Right lobe of liver (tissue), 6 donors: ENCODE results near the gene MTMR4. TPM values are rescaled to one million over a fixed set of nuclear protein-coding genes. Genes with fewer than 3 reads are reported as not detected.
A peak's percentile ranks its signal among the peaks of the same experiment; 100 is the strongest.

ENCODE experiments used
- ATAC-seq, 4 donors: fragments of 200-7000 bp; cut with Tn5 transposase; one replicate each; pipeline ENCODE4 v1.9.1; 2020; ENCODE audit warnings: mild to moderate bottlenecking in 4 of 4, moderate library complexity in 4 of 4
- DNase-seq, 3 donors: peaks; one replicate each; pipeline ENCODE4 v3.0.0-alpha.2; 2020
- H3K27ac ChIP-seq, 3 donors: fragments of 200-600 bp; one replicate each; pipeline ENCODE4 v1.8.0; 2022
- H3K27me3 ChIP-seq, 2 donors: fragments of 200-600 bp; one replicate each; pipeline ENCODE4 v1.8.0; 2022
- H3K36me3 ChIP-seq, 4 donors: fragments of 200-600 bp; sonication (generic) in 1 of 4; one replicate each; pipeline versions ENCODE4 v1.5.1 to v1.8.0; 2017 to 2022; ENCODE audit warnings: control low read depth in 1 of 4
- H3K4me1 ChIP-seq, 4 donors: fragments of 200-600 bp; sonication (generic) in 1 of 4; one replicate each; pipeline versions ENCODE4 v1.5.1 to v1.8.0; 2017 to 2022; ENCODE audit warnings: control low read depth in 1 of 4
- H3K4me3 ChIP-seq, 3 donors: fragments of 200-600 bp; one replicate each; pipeline ENCODE4 v1.8.0; 2022
- H3K9me3 ChIP-seq, 4 donors: fragments of 200-600 bp; sonication (generic) in 1 of 4; one replicate each; pipeline versions ENCODE4 v1.5.1 to v1.8.0; 2017 to 2022; ENCODE audit warnings: control low read depth in 1 of 4
- POLR2A ChIP-seq: fragments of 450-650 bp; IDR thresholded peaks from one replicate; pipeline ENCODE4 v1.6.1; 2017; ENCODE audit warnings: antibody characterized with exemption, mild to moderate bottlenecking
- WGBS: methylation state at CpG from one replicate; pipeline ENCODE4 v1.1.6; 2018; ENCODE audit warnings: low coverage, low lambda C conversion rate; ENCODE audit not compliant: insufficient coverage; ENCODE audit errors: missing lambda C conversion rate; 5-methylcytosine and 5-hydroxymethylcytosine counted together
- intact Hi-C, 2 donors: fragments of 100-400 bp; cut with DNase I; formaldehyde crosslinking; loops; one replicate each; pipeline versions ENCODE4 v1.11.2 to v1.14.1; 2022
- total RNA-seq, 6 experiments: library from RNA; depleted of rRNA in 2 of 6; stranded (reverse); fragments of >200 nt in 2 of 6; fragmentation: NEBNext Ultra II Directional in 3 of 6; extraction: Animal tissue kit (Norgen Biotek cat#: 25700) in 3 of 6; gene quantifications; one replicate each; pipeline versions ENCODE4 v1.1.0 to v1.2.4, GENCODE V29; 2016 to 2023
- TF ChIP-seq, protein P1 (sequence below), 4 donors: fragments of 200-600 bp in 3 of 4; fragments of 450-650 bp in 1 of 4; IDR thresholded peaks; one replicate each; pipeline versions ENCODE4 v1.5.1 to v1.8.0; 2016 to 2022; ENCODE audit warnings: antibody characterized with exemption in 4 of 4, mild to moderate bottlenecking in 2 of 4
- donor health status: DM: no; HTN: yes; CAD: no.
- donor health status: DM: no; HTN: no; CAD: no.
- donor health status: DM: no; HTN: no; CAD: no.
- donor health status: DM: no; HTN: yes; CAD: no.
- donor health status: DM: no; HTN: yes; CAD: no.

MTMR4 gene
- total RNA-seq, 6 experiments from 2014 or later = 46.4 to 101 (median 59.7) TPM

DNA sequence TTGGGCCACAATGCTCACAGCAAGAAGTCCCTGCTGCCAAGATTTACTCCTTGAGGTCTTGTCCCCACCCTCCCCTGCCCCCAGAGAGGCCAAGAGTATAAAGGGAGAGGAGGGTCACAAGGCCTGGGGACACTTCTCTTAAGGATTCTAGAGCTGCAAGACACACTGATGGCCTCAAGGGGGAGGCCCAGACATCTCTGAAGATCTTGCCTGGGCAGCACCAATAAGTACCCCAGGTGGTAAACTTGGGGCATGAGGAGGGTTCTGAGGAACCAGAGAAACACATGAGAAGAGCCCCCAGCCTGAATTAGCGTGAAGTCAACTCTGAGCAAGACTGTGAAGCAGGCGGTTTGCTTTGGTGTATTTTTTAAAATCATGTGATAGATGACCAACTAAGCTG lies 26.8 kb upstream of the MTMR4 start:
- no peak for DNase-seq
- TF ChIP-seq, protein P1, sequence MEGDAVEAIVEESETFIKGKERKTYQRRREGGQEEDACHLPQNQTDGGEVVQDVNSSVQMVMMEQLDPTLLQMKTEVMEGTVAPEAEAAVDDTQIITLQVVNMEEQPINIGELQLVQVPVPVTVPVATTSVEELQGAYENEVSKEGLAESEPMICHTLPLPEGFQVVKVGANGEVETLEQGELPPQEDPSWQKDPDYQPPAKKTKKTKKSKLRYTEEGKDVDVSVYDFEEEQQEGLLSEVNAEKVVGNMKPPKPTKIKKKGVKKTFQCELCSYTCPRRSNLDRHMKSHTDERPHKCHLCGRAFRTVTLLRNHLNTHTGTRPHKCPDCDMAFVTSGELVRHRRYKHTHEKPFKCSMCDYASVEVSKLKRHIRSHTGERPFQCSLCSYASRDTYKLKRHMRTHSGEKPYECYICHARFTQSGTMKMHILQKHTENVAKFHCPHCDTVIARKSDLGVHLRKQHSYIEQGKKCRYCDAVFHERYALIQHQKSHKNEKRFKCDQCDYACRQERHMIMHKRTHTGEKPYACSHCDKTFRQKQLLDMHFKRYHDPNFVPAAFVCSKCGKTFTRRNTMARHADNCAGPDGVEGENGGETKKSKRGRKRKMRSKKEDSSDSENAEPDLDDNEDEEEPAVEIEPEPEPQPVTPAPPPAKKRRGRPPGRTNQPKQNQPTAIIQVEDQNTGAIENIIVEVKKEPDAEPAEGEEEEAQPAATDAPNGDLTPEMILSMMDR (IDR thresholded peaks at IDR 0.05) = peak in 2 of 4 donors; percentile 8 to 9
- TF ChIP-seq POLR2A = no peak
- Histone ChIP-seq H3K4me1 (peaks cover 0 to 3% (median under 1%) of the 10 kb centered on the region in 4 donors), H3K4me3 (no peak overlapping the region), H3K27me3 (no peaks in the 10 kb centered on the region), H3K27ac (no peak overlapping the region), H3K9me3 (no peaks in the 10 kb centered on the region), H3K36me3 (no peaks in the 10 kb centered on the region)
- intact Hi-C loops = no loop called here
- ATAC-seq = peak in 1 of 4 donors; percentile 29
- 69% methylated on average over 2 of the region's 2 CpGs for WGBS

DNA sequence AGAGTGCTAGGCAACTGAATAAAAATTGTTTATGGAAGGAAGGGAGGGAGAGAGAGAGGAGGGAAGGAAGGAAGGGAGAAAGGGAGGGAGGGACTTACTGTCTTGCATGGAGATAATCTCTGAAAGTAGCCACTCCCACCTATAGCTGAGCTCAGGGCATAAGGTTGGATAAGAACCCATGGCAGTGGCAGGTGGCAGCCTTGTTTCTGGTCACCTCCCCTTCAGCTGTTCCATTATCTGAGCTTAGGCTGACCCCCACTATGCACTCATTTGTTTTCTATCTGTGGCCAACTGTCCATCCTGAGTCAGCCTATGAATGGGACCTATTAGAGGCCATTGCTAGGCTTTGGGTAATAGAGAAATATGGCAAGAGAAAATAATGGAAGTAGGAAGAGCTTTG lies 25.3 kb upstream of the MTMR4 start:
- no peak for TF ChIP-seq POLR2A
- TF ChIP-seq, protein P1 (IDR thresholded peaks at IDR 0.05) = no peak
- intact Hi-C loops = no loop called here
- Histone ChIP-seq H3K27ac (no peak overlapping the region), H3K4me3 (no peak overlapping the region), H3K27me3 (no peaks in the 10 kb centered on the region), H3K36me3 (no peaks in the 10 kb centered on the region), H3K9me3 (no peaks in the 10 kb centered on the region), H3K4me1 (peaks cover 0 to 18% (median 8%) of the 10 kb centered on the region in 4 donors)
- no peak for DNase-seq
- ATAC-seq = no peak

DNA sequence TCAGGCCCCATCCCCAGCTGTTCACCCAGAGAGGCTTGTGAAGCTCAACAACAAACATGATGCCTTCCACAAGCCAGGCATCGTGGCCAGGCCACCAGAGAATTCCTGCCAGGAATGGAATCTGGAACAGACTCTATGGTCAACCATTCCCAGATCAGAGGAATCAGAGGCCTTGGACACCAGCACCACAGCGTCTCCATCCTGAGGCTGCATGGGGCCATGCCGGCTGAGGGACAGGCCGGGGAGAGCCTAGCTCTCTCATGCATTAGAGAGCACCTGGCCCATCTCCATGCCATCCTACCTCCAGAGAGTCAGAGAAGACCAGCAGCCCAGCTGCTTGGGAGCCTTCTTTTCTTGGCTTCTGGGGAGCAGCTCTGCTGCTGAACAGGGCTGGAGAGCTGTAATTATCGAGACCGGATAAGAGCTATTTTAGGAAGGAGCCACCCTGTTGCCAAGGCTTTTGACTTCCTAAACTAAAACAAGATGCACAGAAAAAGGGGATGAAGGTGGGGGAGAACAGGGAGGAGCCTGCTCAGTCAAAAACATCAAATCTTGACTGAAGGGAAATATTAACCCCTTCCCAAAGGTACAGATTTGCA lies 24.5 kb upstream of the MTMR4 start:
- TF ChIP-seq POLR2A = no peak
- TF ChIP-seq, protein P1 (IDR thresholded peaks at IDR 0.05) = no peak
- Histone ChIP-seq H3K36me3 (no peaks in the 10 kb centered on the region), H3K27ac (no peak overlapping the region), H3K27me3 (no peaks in the 10 kb centered on the region), H3K9me3 (no peaks in the 10 kb centered on the region), H3K4me1 (peaks cover 0 to 26% (median 13%) of the 10 kb centered on the region in 4 donors), H3K4me3 (no peak overlapping the region)
- DNase-seq (no peak), ATAC-seq (no peak)
- WGBS = 40% methylated on average over 1 of the region's 6 CpGs
- intact Hi-C loops = no loop called here

DNA sequence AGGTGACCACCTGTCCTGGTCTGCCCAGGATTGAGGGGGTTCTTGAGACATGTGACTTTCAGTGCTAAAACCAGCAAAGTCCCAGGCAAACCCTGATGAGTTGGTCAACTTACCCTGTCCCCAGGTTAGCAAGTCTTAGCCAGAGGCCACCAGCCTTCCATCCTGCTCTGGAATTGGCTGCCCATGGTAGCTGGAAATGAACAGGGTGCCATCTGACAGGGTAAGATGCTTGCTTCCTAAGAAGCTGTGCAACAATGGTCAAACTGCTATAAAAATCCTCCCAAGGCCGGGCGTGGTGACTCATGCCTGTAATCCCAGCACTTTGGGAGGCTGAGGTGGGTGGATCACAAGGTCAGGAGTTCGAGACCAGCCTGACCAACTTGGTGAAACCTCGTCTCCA lies 22.8 kb upstream of the MTMR4 start:
- no peak for DNase-seq
- WGBS = 81% methylated on average over 4 of the region's 4 CpGs
- Histone ChIP-seq H3K27me3 (no peaks in the 10 kb centered on the region), H3K4me3 (no peak overlapping the region), H3K36me3 (no peaks in the 10 kb centered on the region), H3K4me1 (peaks cover 0 to 40% (median 15%) of the 10 kb centered on the region in 4 donors), H3K9me3 (no peaks in the 10 kb centered on the region), H3K27ac (no peak overlapping the region)
- intact Hi-C loops = no loop called here
- TF ChIP-seq, protein P1 (IDR thresholded peaks at IDR 0.05) = no peak
- no peak for TF ChIP-seq POLR2A
- ATAC-seq = no peak

DNA sequence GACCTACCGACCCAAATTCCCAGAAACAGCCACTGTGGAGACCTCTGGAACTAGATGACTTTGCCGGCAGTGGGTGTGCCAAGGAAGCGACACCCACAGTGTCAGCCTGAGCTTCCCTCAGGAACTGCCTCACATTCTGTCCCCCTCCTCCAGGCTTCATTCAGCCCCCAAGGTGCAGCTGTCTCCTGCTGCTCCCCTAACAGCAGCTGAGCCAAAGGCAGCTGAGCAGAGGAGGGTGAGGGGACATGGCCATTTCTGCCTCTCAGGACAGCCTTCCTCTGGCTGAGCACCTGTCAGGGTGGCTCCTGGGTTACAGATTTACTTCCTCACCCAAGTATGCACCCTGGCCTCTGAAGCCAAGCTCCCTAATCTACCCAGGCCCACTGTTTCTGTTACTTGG lies 22.1 kb upstream of the MTMR4 start:
- ATAC-seq (no peak), DNase-seq (no peak)
- Histone ChIP-seq H3K4me3 (no peak overlapping the region), H3K27ac (no peak overlapping the region), H3K4me1 (peaks cover 0 to 43% (median 15%) of the 10 kb centered on the region in 4 donors), H3K9me3 (no peaks in the 10 kb centered on the region), H3K27me3 (no peaks in the 10 kb centered on the region), H3K36me3 (no peaks in the 10 kb centered on the region)
- TF ChIP-seq, protein P1 (IDR thresholded peaks at IDR 0.05) = no peak
- TF ChIP-seq POLR2A = no peak
- WGBS = no CpG with 5 or more reads among the region's 3 CpGs
- intact Hi-C loops = no loop called here
